ENCODE measurements around the gene PRKX.
"Not testable (repeated sequence)": the region's sequence is repeated elsewhere in the genome, so short reads cannot be mapped to it uniquely, and the experiment has no call there.

The PRKX gene

GRCh38 chrX:3707673-3708274, 5.7 kb downstream of the PRKX start:
- not testable (repeated sequence) for DNase-seq

GRCh38 chrX:3706481-3706880, 7.0 kb downstream of the PRKX start:
- DNase-seq: no peak

- DNase-seq: not testable (repeated sequence)
Measured at GRCh38 chrX:3703251-3703650, 10.2 kb downstream of the PRKX start.

- DNase-seq: not testable (repeated sequence)
Measured at GRCh38 chrX:3702095-3702494, 11.4 kb downstream of the PRKX start.

- not testable (repeated sequence) for DNase-seq
Measured at GRCh38 chrX:3701445-3701928, 12.0 kb downstream of the PRKX start.

- no peak for DNase-seq
Measured at GRCh38 chrX:3699821-3700381, 13.5 kb downstream of the PRKX start.

GRCh38 chrX:3697701-3698279, 15.7 kb downstream of the PRKX start:
- DNase-seq: no peak

GRCh38 chrX:3697220-3697684, 16.2 kb downstream of the PRKX start:
- no peak for DNase-seq

- no peak for DNase-seq
Measured at GRCh38 chrX:3695536-3695935, 17.9 kb downstream of the PRKX start.

GRCh38 chrX:3690140-3690539, 23.3 kb downstream of the PRKX start:
- DNase-seq: no peak

- not testable (repeated sequence) for DNase-seq
Measured at GRCh38 chrX:3683236-3683635, 30.2 kb downstream of the PRKX start.

GRCh38 chrX:3680459-3680858, 33.0 kb downstream of the PRKX start:
- no peak for DNase-seq

GRCh38 chrX:3679669-3680068, 33.8 kb downstream of the PRKX start:
- DNase-seq: no peak

- DNase-seq: no peak
Measured at GRCh38 chrX:3678328-3678727, 35.1 kb downstream of the PRKX start.

- DNase-seq: no peak
Measured at GRCh38 chrX:3674881-3675280, 38.6 kb downstream of the PRKX start.

- DNase-seq: no peak
Measured at GRCh38 chrX:3669841-3670475, 43.5 kb downstream of the PRKX start.

- DNase-seq: no peak
Measured at GRCh38 chrX:3666975-3667374, 46.5 kb downstream of the PRKX start.

- no peak for DNase-seq
Measured at GRCh38 chrX:3664921-3665320, 48.5 kb downstream of the PRKX start.

GRCh38 chrX:3663576-3664250, 49.7 kb downstream of the PRKX start:
- DNase-seq: peak; percentile 55

- no peak for DNase-seq
Measured at GRCh38 chrX:3659761-3660160, 53.7 kb downstream of the PRKX start.

- DNase-seq: no peak
Measured at GRCh38 chrX:3655181-3655580, 58.3 kb downstream of the PRKX start.

- DNase-seq: no peak
Measured at GRCh38 chrX:3653111-3653510, 60.3 kb downstream of the PRKX start.

- DNase-seq: no peak
Measured at GRCh38 chrX:3651277-3651676, 62.2 kb downstream of the PRKX start.

Data from GDM1 (cell line).